ENCODE results near the gene RALGAPA2. TPM values are rescaled to one million over a fixed set of nuclear protein-coding genes. Genes with fewer than 3 reads are reported as not detected.

The RALGAPA2 gene
- total RNA-seq, 2 experiments from 2014 or later = 20.2 to 26.4 TPM

DNA sequence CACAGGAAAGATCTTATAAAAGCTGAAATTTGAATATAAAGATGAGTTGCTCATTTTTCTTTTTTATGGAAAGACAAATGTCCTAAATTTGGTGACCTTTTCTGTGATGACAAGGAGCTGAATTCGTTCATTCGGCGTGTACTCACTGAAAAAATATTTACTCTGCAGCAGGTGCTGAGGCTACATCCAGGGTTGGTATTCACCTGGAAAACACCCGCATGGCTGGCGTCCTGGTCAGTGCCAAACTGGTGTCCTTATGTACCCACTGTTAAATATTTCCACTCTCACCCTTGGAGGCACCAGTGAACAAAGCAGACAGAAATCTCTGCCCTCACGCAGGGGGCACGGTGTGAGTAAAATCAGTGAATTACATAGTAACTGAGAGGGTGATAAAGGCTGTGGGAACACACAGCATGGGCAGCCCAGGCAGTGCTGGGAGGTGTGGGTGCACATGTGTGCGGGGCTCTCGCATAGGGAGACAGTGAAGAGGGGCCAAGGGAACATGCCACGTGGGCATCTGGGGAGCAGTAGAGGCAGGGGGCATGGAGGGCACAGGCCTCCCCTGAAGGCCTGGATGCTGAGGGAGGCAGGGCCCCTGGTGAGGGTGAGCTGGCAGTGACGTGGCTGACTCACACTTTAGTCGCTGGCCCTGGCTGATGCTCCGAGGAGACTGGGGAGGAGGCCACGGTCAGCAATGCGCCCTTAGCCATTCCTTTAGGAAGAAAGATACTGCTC lies 254.9 kb downstream of the RALGAPA2 start:
- H3K36me3 Mint-ChIP-seq (ENCODE audit: low read depth) = peaks cover 35% of the 10 kb centered on the region
- no peak overlapping the region for H3K27ac Mint-ChIP-seq
- DNase-seq (peak; percentile 41), ATAC-seq (peak; percentile 61)
- ChIA-PET CTCF (interaction anchor here (0.7 to 1.4 kb wide), 2 partner anchors 9 to 37 kb away, joined by 3 read pairs; no protein-coding TSS in a partner anchor), POLR2A (no interaction called here)
- peaks cover 43% of the 10 kb centered on the region for H3K4me1 Mint-ChIP-seq
- H3K27me3 Mint-ChIP-seq = no peaks in the 10 kb centered on the region
- no peaks in the 10 kb centered on the region for H3K9me3 Mint-ChIP-seq (ENCODE audit: low read depth)
- H3K4me3 Mint-ChIP-seq = no peak overlapping the region
- intact Hi-C loops (cut with DNase I, micrococcal nuclease) = loop anchor here in 1 of 2 experiments (1.0 kb wide), 1 partner anchor 23 kb away; no protein-coding TSS in a partner anchor

DNA sequence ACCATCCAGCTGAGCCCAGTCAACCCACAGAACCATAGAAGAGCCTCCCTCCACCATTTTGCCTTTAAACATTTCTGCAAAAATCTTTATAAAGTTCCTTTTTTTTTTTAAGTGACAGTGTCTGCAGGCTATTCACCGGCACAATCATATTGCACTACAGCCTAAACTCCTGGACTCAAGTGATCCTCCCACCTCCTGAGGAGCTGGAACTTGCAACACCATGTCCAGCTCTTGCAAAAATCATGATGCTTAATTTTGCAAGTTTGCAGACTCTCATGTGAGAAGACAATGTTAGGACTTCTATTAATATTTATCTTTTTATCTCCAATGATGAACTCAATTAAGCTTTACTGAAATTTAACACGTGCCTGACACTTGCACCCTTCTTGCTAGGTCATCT lies 255.7 kb downstream of the RALGAPA2 start:
- ATAC-seq (no peak), DNase-seq (no peak)
- Mint-ChIP-seq H3K27me3 (no peaks in the 10 kb centered on the region), H3K4me1 (peaks cover 48% of the 10 kb centered on the region), H3K9me3 (ENCODE audit: low read depth) (no peaks in the 10 kb centered on the region), H3K36me3 (ENCODE audit: low read depth) (peaks cover 39% of the 10 kb centered on the region), H3K4me3 (no peak overlapping the region), H3K27ac (no peak overlapping the region)
- POLR2A ChIA-PET = no interaction called here
- intact Hi-C loops (cut with DNase I, micrococcal nuclease) = loop anchor here in 1 of 2 experiments (1.0 kb wide), 1 partner anchor 24 kb away; no protein-coding TSS in a partner anchor
- CTCF ChIA-PET = interaction anchor here (1.0 to 1.4 kb wide), 2 partner anchors 37 to 54 kb away, joined by 3 read pairs; no protein-coding TSS in a partner anchor

DNA sequence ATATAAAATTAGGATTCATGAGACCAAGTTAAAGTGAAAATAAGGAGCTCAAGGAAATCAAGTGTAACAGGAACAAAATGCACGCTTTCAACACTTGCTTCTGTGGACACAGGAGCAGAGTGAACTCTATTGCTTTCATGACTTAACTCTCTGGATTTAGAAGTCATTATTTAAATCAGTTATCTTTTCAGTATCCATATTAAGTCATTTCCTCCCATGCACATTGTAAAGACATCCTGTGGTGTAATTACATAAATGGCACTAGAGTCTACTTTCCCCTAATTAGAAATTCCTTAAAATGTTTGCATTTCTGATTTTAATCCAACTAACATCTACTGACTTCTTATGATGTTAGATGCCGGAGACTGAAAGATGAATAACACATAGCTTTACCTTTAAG lies 256.5 kb downstream of the RALGAPA2 start:
- POLR2A ChIA-PET = no interaction called here
- Mint-ChIP-seq H3K27ac (no peak overlapping the region), H3K9me3 (ENCODE audit: low read depth) (no peaks in the 10 kb centered on the region), H3K36me3 (ENCODE audit: low read depth) (peaks cover 39% of the 10 kb centered on the region), H3K4me3 (no peak overlapping the region), H3K4me1 (peaks cover 49% of the 10 kb centered on the region), H3K27me3 (no peaks in the 10 kb centered on the region)
- ATAC-seq = peak; percentile 43
- intact Hi-C loops (cut with DNase I, micrococcal nuclease) = no loop called here
- CTCF ChIA-PET = interaction anchor here (0.7 to 1.0 kb wide), 4 partner anchors 12 to 403 kb away, joined by 3 to 6 read pairs (median 3); partner anchors contain the start of genes CFAP61 and CRNKL1
- DNase-seq = no peak

DNA sequence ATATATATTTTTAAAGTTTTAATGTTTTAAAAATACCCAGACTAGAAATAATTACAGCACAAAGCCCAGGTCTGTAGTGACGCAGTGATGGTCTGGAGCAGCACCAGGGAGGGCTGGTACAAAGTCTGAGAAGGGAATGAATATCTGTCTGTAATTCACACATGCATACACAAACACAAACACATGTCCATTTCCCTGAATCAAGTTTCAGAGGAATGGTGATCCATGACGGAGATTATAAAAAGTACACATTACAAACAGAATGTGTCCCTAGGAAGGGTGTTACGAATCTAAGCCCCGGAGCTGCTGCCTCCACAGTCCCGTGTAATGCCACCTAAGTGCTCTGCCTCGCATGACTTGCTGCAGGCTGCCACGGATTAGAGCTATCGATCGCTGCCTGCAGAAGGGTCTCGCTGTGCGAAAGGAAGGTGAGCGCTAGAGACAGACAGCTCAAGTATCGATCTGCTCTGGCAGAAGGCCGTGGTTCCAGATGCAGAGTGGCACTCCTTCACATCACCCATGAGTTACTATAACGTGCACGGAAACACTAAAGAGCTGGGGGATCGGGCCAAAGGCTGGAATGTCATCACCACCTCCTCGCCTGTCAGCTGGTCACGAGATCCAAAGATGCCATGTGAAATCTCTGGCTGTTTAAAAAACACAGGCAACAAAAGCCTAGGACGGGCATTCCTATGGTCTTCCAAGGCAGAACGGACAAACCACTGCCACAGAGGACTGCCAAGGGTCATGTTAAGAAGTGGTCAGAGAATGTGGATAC lies 257.4 kb downstream of the RALGAPA2 start:
- H3K27ac Mint-ChIP-seq = peak overlapping the region; percentile 56
- ATAC-seq = no peak
- no peak for DNase-seq
- H3K4me1 Mint-ChIP-seq = peaks cover 52% of the 10 kb centered on the region
- H3K4me3 Mint-ChIP-seq = no peak overlapping the region
- ChIA-PET CTCF (interaction anchor here (0.9 to 1.0 kb wide), 2 partner anchors 95 to 402 kb away, joined by 3 to 6 read pairs; partner anchors contain the start of genes CFAP61 and CRNKL1), POLR2A (no interaction called here)
- no peaks in the 10 kb centered on the region for H3K9me3 Mint-ChIP-seq (ENCODE audit: low read depth)
- H3K36me3 Mint-ChIP-seq (ENCODE audit: low read depth) = peaks cover 37% of the 10 kb centered on the region
- intact Hi-C loops (cut with DNase I, micrococcal nuclease) = loop anchor here (5.0 kb wide), 2 partner anchors 38 to 112 kb away; no protein-coding TSS in a partner anchor
- H3K27me3 Mint-ChIP-seq = no peaks in the 10 kb centered on the region

DNA sequence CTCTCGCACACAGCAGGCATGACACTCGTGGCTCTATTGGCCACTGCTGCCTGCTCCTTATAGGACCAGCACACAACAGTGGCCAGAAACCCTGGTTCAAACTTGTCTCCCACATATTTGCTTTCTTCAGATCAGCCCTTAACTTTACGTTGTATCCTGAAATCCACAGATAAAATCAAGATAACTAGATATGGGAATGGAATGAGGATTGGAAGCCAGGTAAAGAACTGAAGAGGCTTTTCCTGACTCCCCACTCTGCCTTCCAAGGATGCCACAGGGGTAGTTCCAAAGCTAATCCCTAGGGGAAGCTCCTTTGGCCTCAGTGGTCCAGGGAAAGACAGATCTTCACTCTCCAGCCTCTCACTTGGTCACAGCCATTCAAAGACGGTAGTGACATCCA lies 258.1 kb downstream of the RALGAPA2 start:
- ChIA-PET CTCF (no interaction called here), POLR2A (no interaction called here)
- intact Hi-C loops (cut with DNase I, micrococcal nuclease) = loop anchor here (5.0 kb wide), 2 partner anchors 37 to 113 kb away; no protein-coding TSS in a partner anchor
- Mint-ChIP-seq H3K9me3 (ENCODE audit: low read depth) (no peaks in the 10 kb centered on the region), H3K4me1 (peaks cover 52% of the 10 kb centered on the region), H3K36me3 (ENCODE audit: low read depth) (peaks cover 39% of the 10 kb centered on the region), H3K27ac (peak overlapping the region; percentile 68), H3K27me3 (no peaks in the 10 kb centered on the region), H3K4me3 (peak overlapping the region; percentile 78)
- DNase-seq (no peak), ATAC-seq (no peak)

DNA sequence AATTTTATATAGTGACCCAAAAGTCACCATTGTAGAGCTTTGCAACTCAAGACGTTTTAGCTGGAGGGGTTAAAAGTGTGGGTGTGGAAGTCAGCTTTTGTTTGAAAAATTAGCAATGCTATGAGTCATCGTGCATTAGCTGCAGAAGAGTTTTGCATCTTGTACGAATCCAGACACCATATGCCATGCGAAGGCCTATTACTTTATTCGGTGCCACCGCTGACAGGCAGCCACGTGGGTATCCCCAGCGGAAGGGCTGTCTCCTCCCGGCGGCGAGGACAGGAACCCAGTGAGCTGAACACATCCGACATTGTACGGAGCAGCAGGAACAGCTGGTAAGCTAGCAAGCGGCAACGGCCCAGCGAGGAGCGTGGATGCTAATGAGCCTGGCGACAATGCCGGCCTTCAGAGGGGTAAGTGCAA lies 260.2 kb downstream of the RALGAPA2 start:
- ATAC-seq (peak; percentile 97), DNase-seq (peak; percentile 84)
- CTCF ChIA-PET = interaction anchor here (0.8 to 1.6 kb wide), 7 partner anchors 32 to 82 kb away, joined by 3 to 5 read pairs (median 3); no protein-coding TSS in a partner anchor
- peaks cover 34% of the 10 kb centered on the region for H3K36me3 Mint-ChIP-seq (ENCODE audit: low read depth)
- H3K4me1 Mint-ChIP-seq = peaks cover 46% of the 10 kb centered on the region
- intact Hi-C loops (cut with DNase I, micrococcal nuclease) = loop anchor here (1.0 to 5.0 kb wide), 5 partner anchors 35 to 115 kb away; no protein-coding TSS in a partner anchor
- H3K27ac Mint-ChIP-seq = peak overlapping the region; percentile 71
- H3K4me3 Mint-ChIP-seq = peak overlapping the region; percentile 78
- POLR2A ChIA-PET = interaction anchor here (0.8 to 2.6 kb wide), 3 partner anchors 36 to 44 kb away, joined by 3 to 17 read pairs (median 9); no protein-coding TSS in a partner anchor
- H3K27me3 Mint-ChIP-seq = no peaks in the 10 kb centered on the region
- no peaks in the 10 kb centered on the region for H3K9me3 Mint-ChIP-seq (ENCODE audit: low read depth)

DNA sequence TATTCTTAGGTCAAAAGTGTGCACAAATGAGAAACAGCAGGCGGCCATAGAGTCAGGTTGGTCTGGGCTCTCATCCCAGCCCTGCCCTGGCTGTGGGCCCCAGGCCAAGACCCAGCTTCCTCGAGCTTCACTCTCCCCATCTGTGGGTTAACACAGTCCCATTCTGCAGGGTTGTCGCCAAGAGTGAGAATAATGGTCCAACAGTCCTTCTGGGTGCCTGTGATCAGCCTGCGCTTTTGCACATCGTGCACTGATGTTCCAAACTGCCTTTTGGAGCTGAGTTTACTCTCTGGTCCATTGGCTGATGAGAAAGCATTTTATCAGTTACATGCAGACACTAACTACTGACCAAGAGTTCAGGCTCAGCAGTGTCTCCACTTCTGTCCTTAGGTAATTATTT lies 261.9 kb downstream of the RALGAPA2 start:
- Mint-ChIP-seq H3K27me3 (no peaks in the 10 kb centered on the region), H3K27ac (no peak overlapping the region), H3K4me1 (peaks cover 31% of the 10 kb centered on the region), H3K9me3 (ENCODE audit: low read depth) (no peaks in the 10 kb centered on the region), H3K36me3 (ENCODE audit: low read depth) (peaks cover 25% of the 10 kb centered on the region), H3K4me3 (no peak overlapping the region)
- POLR2A ChIA-PET = no interaction called here
- ATAC-seq (no peak), DNase-seq (no peak)
- CTCF ChIA-PET = interaction anchor here (1.6 kb wide), 1 partner anchor 60 kb away, joined by 3 read pairs; no protein-coding TSS in a partner anchor
- intact Hi-C loops (cut with DNase I, micrococcal nuclease) = loop anchor here (5.0 kb wide), 2 partner anchors 33 to 117 kb away; no protein-coding TSS in a partner anchor

DNA sequence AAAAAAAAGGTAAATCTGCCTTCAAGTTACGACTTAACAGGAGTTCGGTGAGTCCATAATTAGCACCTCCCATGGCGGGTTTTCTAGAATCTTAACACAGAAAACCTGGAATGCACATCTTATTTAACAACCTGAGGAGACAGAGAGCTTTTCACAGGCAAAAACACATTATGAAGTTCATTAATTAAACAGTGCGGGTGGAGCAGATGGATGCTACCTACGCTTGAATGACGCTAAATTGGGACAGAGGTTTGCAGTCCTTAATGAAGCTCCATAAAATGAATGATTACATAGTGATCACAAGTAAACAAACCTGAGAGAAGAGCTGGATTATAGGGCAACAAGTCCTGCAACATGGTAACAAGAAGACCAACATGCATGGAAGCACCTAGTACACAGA lies 263.6 kb downstream of the RALGAPA2 start:
- Mint-ChIP-seq H3K27ac (no peak overlapping the region), H3K4me3 (no peak overlapping the region), H3K27me3 (no peaks in the 10 kb centered on the region), H3K4me1 (peaks cover 22% of the 10 kb centered on the region), H3K36me3 (ENCODE audit: low read depth) (peaks cover 16% of the 10 kb centered on the region), H3K9me3 (ENCODE audit: low read depth) (no peaks in the 10 kb centered on the region)
- ChIA-PET POLR2A (no interaction called here), CTCF (interaction anchor here (0.9 to 2.0 kb wide), 5 partner anchors 9 to 145 kb away, joined by 3 to 5 read pairs (median 4); no protein-coding TSS in a partner anchor)
- no peak for DNase-seq
- ATAC-seq = no peak
- intact Hi-C loops (cut with DNase I, micrococcal nuclease) = no loop called here

DNA sequence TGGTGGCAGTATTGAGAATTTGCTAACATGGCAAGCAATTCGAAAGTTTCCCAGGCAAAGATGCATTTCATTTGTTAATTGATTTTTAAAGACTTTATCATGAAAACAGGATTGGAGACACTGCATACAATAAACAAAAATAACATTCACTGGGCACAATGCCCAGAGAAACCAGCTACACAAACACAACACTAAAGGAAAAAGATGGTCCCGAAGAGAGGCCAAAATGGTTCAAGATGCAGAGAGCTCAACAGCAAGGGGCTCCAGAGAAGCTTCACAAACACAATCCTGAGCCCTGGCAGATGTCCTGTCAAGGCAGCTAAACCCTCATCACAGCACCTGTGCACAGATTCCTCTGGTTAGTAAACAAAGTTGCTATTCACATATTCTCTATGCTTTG lies 265.2 kb downstream of the RALGAPA2 start:
- Mint-ChIP-seq H3K27ac (no peak overlapping the region), H3K4me3 (no peak overlapping the region), H3K36me3 (ENCODE audit: low read depth) (peaks cover 2% of the 10 kb centered on the region), H3K9me3 (ENCODE audit: low read depth) (no peaks in the 10 kb centered on the region), H3K27me3 (no peaks in the 10 kb centered on the region), H3K4me1 (peaks cover 5% of the 10 kb centered on the region)
- intact Hi-C loops (cut with DNase I, micrococcal nuclease) = no loop called here
- DNase-seq (no peak), ATAC-seq (no peak)
- CTCF ChIA-PET = no interaction called here
- POLR2A ChIA-PET = no interaction called here

DNA sequence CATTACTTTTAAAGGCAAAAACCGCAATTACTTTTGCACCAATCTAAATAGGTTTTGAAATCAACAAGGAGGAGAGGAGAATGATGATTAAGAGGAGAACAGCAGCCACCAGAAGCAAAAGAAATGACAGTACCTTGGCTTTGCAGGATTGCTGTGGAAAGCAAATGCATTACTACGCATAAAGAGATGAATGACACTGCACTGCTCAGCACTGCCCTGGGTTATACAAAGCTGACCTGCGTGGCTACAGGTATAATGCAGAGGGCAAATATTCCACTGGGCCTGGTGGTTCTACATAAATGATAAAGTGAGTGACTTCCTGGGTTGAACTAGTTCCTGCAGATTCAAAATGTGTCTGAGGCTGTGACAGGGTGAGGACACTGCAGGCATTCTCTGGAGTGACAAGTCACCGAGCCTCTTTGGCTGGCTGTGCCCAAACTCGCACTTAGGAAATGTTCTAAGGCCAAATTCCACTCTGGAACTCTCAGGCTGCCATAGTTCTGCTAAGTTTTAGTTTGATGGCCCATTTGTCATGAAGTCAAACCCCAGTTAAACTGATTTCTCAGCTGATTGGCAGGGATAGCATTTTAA lies 265.9 kb downstream of the RALGAPA2 start:
- peaks cover 4% of the 10 kb centered on the region for H3K4me1 Mint-ChIP-seq
- H3K9me3 Mint-ChIP-seq (ENCODE audit: low read depth) = no peaks in the 10 kb centered on the region
- H3K27ac Mint-ChIP-seq = no peak overlapping the region
- intact Hi-C loops (cut with DNase I, micrococcal nuclease) = no loop called here
- no peak overlapping the region for H3K4me3 Mint-ChIP-seq
- ATAC-seq = peak; percentile 26
- H3K27me3 Mint-ChIP-seq = no peaks in the 10 kb centered on the region
- no peak for DNase-seq
- peaks cover 2% of the 10 kb centered on the region for H3K36me3 Mint-ChIP-seq (ENCODE audit: low read depth)
- CTCF ChIA-PET = no interaction called here
- POLR2A ChIA-PET = no interaction called here

DNA sequence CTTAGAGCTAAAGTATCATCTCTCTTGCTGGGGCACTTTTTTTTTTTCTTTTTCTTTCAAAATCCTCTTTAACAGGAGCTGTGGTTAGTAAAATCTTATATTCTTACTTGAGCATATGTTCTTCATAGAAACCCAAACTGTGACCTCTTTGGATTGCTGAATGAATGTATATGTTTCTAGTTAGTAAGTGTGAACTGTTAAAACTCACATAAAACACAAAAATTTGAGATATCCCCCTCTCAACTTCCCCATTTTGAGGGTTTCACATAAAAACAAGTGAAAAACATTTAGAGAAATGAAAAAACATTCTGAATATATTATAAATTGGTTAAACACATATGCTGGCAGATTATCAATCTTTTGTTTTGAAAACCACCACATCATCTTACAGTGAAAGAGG lies 266.4 kb downstream of the RALGAPA2 start:
- no peaks in the 10 kb centered on the region for H3K27me3 Mint-ChIP-seq

More for the DNA sequence above, 266.4 kb downstream of the RALGAPA2 start:
- Mint-ChIP-seq H3K4me3 (no peak overlapping the region), H3K36me3 (ENCODE audit: low read depth) (peaks cover 2% of the 10 kb centered on the region), H3K4me1 (peaks cover 4% of the 10 kb centered on the region), H3K27ac (no peak overlapping the region), H3K9me3 (ENCODE audit: low read depth) (no peaks in the 10 kb centered on the region)
- DNase-seq = no peak
- CTCF ChIA-PET = no interaction called here
- POLR2A ChIA-PET = no interaction called here
- intact Hi-C loops (cut with DNase I, micrococcal nuclease) = no loop called here
- ATAC-seq = no peak

Measured in activated CD4-positive, alpha-beta T cell treated with anti-CD3 and anti-CD28 coated beads for 36 hours (primary cell).